LHCN-M2 (cell line): ENCODE results near the gene NOB1. TPM values are rescaled to one million over a fixed set of nuclear protein-coding genes. Genes with fewer than 3 reads are reported as not detected.

Experiments
- total RNA-seq: library from RNA; depleted of rRNA; stranded (reverse); fragments of >200 nt; gene quantifications from 2 replicates; pipeline ENCODE4 v1.2.3, GENCODE V29; 2014; rRNA removed

Gene NOB1
- total RNA-seq, 1 experiment from 2014 or later: 26.9 TPM

Other genes with a start within 250 kb of the NOB1 start
- 8.3 and 12.6 TPM in 2 replicates for gene NFAT5, start 189.0 kb downstream of the NOB1 start, total RNA-seq
- 415 and 494 TPM in 2 replicates for gene NQO1, start 28.4 kb downstream of the NOB1 start, total RNA-seq
- gene WWP2, start 7.4 kb upstream of the NOB1 start, total RNA-seq: 18.9 and 20.8 TPM in 2 replicates
- gene CLEC18A, start 196.4 kb upstream of the NOB1 start, total RNA-seq: 0.17 and 0.32 TPM in 2 replicates